Stimulated activated CD8-positive, alpha-beta memory T cell treated with anti-CD3 and anti-CD28 coated beads, Interleukin-15, amount 100 ng/mL, for 24 hours (primary cell): ENCODE data around the gene PRSS36.
"Not testable (repeated sequence)": the region's sequence is repeated elsewhere in the genome, so short reads cannot be mapped to it uniquely, and the experiment has no call there.

Experiments used
- DNase-seq: peaks from one replicate; pipeline ENCODE4 v3.0.0-alpha.2; 2020; ENCODE audit warnings: low read depth

The PRSS36 gene

DNA sequence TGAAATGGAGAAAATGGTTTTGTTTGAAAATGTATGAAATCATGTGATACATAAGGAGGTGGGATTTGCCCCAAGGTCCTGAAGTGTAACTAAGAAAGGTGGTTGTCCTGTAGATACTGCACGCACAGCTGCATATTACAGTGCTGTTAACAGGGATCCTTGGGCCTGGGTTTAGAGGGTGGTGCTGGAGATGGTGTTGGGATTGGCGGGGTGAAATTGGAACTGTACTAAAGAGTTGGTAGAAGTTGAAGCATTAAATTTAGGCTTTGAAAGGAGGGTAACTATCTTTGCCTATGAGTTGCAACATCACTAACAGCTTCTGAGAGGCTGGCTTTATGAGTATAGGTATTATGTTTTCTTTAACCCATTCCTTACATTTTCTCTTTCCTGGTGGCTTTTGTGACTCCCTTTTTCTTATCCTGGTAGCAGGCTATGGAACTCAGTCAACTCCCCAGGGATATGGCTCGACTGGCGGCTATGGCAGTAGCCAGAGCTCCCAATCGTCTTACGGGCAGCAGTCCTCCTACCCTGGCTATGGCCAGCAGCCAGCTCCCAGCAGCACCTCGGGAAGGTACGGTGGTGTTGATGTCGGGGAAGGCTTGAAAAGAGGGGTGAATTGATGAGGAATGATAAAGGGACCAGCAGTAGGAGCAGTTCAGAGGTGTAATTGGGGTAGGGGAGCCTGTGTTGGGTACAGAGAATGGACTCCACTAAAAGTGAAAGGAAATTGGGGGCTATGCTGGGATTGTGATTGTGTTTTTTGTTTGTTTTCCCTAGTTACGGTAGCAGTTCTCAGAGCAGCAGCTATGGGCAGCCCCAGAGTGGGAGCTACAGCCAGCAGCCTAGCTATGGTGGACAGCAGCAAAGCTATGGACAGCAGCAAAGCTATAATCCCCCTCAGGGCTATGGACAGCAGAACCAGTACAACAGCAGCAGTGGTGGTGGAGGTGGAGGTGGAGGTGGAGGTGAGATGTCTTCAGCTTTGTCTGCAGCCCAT lies 33.9 kb upstream of the PRSS36 start:
- DNase-seq = no peak

DNA sequence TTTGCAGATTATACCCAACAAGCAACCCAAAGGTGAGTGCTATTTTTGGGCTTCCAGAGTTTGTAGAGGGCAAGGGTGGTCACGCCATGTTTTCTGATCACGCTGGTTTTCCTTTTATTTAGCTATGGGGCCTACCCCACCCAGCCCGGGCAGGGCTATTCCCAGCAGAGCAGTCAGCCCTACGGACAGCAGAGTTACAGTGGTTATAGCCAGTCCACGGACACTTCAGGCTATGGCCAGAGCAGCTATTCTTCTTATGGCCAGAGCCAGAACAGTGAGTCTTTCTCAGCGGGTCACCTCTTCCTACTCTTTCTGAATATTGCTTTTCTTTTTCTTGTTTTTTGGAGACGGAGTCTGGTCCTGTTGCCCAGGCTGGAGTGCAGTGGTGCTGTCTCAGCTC lies 32.5 kb upstream of the PRSS36 start:
- no peak for DNase-seq

DNA sequence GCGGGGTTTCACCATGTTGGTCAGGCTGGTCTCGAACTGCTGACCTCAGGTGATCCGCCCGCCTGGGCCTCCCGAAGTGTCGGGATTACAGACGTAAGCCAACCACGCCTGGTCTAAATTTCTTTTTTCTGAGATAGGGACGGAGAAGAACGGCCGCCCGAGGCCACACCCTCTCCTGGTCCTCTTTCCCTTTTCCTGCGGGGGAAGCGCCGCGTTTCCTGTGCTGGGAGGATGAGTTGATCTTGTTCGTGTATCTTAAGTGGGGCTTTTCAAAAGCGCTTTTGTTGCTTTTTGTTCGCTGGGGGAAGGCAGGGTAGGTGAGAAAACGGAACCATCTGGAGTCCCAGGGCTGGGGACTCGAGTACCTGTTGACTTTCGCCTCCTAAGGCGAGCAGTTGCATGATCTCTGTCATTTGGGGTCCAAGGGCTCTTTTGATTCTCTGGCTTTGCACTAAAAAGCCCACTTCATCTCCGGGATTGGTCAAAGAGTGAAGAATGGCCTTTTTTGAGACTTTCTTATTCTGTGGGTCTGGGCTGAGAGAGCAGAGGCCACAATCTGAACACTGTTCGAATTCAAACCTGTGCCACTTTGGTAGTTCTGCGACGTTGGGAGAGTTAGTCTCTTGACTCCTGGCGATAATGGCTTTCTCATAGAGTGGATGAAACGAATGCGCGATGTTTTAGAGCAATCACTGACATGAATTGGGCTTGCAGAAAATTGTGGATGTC lies 31.4 kb upstream of the PRSS36 start:
- DNase-seq = no peak

DNA sequence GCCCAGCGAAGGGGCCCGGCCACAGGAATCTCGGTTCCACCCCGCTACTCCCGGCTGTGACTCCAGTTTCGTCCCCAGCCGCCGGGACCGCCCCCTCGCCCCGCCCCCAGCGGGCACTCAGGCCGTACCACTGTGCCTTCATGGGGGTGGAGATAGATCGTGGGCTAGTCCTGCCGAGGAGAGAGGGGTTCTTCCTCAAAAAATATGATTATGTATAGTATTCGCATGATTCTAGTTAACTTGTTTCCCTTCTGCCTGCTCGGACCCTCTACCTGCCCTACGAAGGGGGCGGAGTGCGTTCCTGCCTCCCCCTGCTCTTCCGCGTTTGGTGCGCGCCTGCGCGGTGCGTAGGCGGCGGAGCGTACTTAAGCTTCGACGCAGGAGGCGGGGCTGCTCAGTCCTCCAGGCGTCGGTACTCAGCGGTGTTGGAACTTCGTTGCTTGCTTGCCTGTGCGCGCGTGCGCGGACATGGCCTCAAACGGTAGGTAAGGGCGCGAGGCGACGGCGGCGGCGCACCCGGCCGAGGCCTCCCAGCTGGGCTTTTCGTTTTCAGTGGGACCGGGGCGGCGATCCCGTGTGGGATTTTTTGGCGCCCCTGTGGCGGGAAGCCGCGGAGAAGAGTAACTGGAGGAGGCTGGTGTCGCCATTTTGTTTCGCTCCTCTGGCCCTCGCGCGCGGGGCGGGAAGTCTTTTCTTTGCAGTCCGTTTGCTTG lies 30.0 kb upstream of the PRSS36 start, which contains the start of gene FUS:
FUS (plus strand) TSS at position 393 of the 713 bp plus-strand sequence; CDS start at position 469, 76 bp downstream.
- peak; percentile 88 for DNase-seq

DNA sequence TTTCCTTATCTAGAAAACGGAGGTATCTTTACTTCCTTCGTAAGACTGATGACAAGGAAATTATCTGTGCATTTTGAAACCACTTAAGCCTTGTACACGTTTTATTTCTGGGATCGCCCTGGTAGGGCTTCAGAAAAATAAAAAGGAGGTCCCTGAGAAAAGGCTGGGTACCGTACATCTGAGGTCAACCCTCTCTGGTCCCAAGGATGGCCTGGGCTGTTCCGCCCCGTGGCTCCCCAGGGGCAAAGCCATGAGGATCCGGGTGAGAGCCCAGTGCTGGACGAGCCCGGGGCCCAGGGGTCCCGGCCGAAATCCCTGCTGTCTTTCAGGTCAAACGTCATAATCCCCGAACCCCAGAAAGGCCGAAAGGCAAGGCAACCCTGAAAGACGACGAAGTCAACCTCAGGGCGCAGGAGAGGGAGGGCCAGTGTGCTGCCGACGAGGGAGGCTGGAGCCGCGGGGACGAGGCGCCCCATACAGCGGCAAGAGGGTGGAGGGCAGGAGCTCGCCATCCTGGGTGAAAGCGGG lies 29.4 kb upstream of the PRSS36 start:
- DNase-seq = no peak

DNA sequence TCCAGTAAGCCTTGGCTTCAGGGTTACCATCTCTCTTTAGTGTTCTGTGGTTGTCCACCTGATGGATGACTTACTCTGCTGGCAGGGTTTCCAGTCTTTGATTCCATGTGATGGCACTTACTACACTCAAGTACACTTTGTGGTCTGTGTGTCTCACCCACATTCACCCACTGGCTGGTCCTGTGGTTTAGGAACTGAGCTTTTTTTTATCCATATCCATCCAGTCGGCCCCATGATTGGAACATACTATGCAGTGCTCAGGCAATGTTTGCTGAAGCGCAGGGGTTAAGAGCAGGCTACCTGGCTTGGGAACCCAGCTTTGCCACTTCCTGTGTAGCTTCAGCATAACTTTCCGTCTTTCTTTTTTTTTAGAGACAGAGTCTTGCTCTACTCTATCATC lies 27.3 kb upstream of the PRSS36 start:
- DNase-seq = no peak

DNA sequence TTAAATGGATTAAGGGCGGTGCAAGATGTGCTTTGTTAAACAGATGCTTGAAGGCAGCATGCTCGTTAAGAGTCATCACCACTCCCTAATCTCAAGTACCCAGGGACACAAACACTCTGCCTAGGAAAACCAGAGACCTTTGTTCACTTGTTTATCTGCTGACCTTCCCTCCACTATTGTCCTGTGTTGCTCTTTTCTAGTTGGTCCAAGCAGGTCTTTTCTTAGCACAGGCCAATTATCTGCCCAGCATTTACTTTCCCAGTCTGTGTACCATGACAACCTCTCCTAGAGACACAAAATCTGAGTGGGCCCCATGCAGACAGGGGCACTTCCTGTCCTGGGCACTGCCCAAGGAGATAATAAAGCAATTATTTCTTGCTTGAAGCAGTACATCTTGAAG lies 20.2 kb upstream of the PRSS36 start:
- not testable (repeated sequence) for DNase-seq

DNA sequence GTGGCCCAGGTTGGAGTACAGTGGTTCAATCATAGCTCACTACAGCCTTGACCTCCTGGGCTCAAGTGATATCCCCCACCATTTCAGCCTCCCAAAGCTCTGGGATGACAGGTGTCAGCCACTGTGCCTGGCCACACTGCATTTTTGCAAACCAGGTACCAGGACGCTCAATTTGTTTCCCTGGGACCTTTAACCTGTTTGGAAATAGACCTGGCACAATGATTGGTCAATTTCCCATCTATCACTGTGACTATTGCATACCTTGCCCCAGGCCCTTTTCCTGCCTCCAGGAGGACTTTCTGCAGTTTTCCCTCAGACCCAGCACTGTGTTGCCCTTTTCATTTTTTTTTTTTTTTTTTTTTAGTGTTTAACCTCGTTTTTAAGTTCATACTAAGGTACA lies 19.0 kb upstream of the PRSS36 start:
- no peak for DNase-seq

DNA sequence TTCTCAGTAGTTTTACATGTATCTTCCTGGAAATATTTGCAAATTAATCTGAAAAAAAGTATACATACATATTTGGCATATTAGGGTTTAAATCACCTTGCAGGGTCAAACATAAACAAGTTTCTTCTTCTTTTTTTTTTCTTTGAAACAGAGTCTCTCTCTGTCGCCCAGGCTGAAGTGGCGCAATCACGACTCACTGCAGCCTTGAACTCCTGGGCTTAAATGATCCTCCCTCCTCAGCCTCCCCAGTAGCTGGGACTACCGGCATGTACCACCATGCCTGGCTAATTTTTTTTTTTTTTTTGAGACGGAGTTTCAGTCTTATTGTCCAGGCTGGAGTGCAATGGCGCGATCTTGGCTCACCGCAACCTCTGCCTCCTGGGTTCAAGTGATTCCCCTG lies 17.4 kb upstream of the PRSS36 start:
- no peak for DNase-seq

DNA sequence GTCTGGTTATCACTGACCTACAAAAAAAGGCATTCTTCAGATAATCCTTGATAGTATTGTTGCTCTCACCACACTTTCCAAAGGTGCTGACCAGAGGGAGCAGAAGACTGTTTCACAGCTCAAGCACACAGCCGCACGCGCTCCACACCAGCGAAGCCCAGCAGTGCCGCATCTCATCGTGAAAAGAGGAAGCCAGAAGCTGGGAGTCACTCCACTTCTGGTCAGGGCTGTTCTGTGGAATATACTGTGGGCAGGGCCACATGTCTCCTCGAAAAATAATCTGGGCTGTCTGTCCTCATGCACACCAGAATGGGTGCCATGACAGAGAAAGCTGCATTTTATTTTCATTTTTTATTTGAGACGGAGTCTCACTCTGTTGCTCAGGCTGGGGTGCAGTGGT lies 7.3 kb upstream of the PRSS36 start:
- DNase-seq = no peak

DNA sequence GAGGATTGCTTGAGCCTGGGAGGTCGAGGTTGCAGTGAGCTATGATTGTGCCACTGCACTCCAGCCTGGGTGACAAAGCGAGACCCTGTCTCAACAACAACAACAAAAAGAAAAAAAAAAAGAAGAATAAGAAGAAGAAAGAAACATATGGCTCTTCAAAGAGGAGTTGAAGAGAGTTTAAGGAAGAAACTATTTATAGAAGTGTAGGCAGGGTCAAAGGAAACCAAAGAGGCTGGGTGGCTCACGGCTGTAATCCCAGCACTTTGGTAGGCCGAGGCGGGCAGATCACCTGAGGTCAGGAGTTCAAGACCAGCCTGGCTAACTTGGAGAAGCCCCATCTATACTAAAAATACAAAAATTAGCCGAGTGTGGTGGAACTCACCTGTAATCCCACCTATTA lies 1.1 kb upstream of the PRSS36 start:
- not testable (repeated sequence) for DNase-seq

DNA sequence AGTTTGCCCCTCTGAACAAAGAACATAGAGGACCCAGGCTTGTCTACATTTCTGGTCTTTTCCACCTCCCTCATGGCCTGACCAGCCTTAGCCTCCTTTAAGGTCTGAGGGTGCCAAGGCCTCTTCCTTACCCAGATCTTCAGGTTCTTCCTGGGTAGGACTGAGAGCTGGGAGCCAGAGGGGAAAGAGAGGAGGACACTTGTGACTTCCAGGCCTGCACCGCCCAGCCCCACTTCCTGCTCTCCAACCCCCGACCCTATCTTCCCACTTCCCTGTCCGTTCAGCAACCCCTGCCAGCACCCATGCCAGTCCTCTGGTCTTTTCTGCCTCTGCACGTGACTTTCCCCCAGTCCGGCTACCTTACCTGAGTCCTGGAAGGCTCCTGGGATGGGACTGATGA lies 534 bp downstream of the PRSS36 start:
- DNase-seq = no peak

DNA sequence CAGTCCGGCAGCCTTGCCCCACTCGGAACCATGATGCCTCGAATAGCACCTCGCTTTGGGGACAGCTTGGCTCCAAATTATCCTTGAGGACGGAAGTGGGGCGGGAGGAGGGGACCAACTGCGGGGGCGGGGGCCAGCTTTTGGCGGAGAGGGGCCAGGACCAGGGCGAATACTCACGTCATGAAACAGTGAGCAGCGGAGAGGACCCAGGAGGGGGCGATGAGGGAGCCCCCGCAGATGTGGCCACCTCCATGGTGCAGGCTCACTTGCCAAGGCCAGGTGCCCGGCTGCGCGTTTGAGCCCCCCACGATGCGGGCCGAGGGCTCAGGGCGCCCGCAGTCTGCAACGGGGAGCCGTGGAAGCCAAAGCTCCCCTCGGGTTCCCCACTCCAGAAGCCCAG lies 970 bp downstream of the PRSS36 start:
- no peak for DNase-seq

DNA sequence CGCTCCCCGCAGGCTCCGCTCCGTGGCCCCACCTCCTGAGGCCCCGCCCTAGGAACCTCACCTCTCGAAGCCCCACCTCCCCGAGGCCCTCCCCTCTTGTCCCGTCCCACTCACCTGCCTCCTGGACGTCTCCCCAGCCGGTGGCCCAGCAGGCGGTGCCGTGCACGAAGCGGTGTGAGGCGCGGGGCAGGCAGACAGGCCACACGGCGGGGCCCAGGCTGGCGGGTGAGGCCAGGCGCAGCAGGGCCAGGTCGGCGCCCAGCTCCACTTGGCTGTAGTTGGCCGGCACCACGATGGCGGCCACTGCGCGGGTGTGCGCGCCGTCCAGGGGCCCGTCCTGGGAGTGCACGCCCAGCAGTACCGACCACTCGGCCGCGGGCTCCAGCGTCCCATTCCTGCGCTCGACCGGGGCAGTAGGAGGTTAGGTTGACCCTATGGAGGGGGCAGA lies 1.6 kb downstream of the PRSS36 start:
- DNase-seq = no peak

DNA sequence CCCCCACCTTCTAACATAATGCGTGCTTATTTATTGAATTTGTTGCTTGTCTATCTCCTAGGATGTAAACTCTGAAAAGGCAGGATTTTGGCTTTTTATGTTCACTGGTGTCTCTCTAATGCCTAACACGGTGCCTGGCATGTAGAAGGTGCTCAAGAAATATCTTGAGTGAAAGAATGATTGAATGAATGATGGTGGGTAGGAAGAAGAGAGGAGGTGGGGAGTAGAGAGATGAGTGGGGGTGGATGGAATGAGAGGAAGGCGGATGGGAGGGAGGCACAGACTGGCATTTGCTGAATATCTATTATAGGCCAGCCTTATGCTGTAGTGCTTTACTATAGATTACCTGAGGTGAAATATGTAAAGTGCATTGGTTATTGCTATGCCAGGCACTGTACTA lies 2.3 kb downstream of the PRSS36 start:
- DNase-seq = no peak

DNA sequence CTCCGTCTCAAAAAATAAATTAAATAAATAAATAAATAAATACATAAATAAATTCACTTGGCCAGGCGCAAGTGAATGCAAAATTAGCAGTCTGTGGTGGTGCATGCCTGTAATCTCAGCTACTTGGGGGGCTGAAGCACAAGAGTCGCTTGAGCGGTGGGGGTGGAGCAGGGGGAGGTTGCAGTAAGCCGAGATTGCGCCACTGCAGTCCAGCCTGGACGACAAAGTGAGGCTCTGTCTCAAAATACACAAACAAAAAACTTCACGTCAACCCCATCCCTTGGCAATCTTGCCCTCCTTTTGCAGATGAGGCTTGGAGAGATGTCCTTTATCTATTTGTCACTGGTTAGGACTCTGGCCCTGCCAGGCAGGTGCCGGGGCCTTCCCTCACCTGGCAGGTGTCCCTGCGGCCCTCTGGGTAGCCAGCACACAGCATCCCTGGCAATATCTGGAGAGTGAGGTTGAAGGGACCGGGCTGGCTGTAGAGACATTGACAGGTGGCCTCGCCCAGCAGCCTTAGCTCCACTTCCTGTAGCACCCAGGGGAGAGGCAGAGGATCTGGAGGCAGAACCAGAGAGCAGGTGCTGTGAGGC lies 4.4 kb downstream of the PRSS36 start:
- no peak for DNase-seq

DNA sequence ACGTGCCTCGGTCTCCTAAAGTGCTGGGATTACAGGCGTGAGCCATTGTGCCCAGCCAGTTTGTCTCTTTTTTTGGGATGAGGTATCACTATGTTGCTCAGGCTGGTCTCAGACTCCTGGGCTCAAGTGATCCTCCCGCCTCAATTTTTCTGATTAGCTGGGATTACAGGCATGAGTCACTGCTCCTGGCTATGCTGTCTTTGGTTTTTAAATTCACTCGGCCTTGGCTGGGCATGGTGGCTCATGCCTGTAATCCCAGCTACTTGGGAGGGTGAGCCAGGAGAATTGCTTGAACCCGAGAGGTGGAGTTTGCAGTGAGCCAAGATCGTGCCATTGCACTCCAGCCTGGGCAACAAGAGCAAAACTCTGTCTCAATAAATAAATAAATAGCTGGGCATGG lies 5.4 kb downstream of the PRSS36 start:
- not testable (repeated sequence) for DNase-seq

DNA sequence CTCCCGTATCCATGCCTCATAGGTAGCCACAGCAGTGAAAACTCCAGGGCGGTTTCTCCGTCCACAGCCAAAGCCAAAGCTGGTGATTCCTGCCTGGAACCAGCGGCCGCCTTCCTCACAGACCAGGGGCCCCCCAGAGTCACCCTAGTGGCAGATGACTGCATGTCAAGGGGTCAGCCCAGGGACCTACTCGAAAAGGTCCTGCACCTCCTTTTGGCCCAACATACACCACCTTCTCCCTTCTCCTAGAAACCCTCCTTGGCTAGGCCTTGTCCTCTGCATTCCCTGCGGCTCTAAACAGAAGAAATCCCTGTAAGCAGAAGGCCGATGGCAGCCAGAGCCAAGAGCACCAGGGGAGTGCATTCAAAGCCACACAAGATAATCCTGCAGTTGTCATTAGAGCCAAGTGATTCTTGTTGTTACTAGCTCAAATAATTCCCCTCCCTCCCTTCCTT lies 6.1 kb downstream of the PRSS36 start:
- no peak for DNase-seq

DNA sequence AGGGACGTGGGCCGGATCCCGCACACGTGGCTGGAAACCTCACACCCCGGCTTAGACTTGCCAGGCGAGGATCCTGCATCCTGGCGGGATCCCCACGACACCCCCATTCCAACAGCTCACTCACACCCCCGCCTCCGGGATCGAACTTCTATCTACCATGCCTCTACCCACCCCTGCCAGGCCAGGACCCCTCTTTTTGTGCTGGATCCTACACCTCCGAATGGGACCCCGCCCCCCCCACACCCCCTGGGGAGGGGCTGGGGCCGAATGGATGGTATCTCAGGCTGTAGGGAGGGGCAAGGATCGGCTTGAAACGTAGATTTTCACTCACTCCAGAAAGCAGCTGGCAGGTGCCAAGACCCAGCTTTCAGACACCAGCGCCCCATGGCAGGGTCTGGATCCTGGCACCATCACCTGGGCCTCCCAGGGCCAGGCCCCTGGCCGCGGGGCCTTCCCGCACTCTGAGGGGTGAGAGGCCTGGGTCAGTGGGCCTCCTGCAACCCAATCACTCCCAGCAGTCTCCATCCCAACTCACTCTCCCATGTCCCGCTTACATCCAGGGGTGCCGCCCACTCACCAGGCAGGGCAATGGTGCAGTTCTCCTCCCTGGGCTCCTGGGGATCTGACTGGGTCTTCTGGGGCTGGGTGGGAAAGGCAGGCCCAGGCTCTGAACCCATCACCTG lies 6.7 kb downstream of the PRSS36 start:
- DNase-seq = no peak

DNA sequence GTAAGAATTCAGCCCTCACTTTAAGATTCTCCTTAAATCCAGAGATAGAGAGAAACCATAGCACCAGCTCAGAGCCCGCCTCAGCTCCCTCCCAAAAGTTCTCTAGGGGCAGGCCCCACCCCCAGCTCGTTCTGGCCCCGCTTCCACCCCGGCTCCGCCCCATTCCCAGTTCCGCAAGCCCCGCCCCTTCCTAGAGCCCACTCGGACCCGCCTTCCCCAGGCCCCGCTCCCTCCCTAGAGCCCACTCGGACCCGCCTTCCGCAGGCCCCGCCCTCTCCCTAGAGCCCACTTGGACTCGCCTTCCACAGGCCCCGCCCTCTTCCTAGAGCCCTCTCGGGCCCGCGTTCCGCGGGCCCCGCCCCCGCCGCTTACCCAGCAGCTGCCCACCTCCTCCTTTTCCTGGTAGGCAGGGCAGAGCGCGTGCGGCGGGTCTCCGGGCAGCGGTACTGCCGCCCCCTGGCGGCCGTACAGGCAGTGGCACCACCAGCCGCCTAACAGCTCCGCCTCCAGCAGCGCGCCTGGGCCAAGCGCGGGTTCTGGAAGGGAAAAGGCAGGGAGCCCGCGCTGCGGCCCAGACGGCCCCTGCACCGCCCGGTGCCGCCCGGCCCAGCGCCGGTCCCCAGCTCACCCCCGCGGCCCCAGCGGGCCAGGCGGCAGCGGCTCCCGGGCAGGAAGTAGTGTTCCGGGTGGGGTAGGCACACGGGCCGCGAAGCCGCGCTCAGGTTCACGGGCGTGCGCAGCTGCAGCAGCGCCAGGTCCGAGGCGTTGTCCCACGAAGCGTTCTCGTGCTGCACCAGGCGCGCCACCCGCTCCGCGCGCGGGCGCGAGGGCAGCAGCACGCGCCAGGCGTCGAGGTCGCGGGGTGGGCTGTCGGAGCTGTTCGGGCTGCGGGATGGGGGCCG lies 7.5 kb downstream of the PRSS36 start:
- peak; percentile 89 for DNase-seq
